HG03378 (cell line): ENCODE data around the gene CAMTA1.

Experiments used
- ATAC-seq: cut with Tn5 transposase; IDR thresholded peaks from one replicate; pipeline ENCODE4 v1.9.1; 2021; ENCODE audit warnings: mild to moderate bottlenecking, moderate library complexity; ENCODE audit not compliant: unreplicated experiment

CAMTA1 gene

GRCh38 chr1:7432900-7433380 lies 647.7 kb downstream of the CAMTA1 start:
- ATAC-seq, result no peak

- ATAC-seq, result no peak
These were observed 649.3 kb downstream of the CAMTA1 start for GRCh38 chr1:7434566-7434965.

- no peak for ATAC-seq
These were observed 650.2 kb downstream of the CAMTA1 start for GRCh38 chr1:7435276-7436055.

GRCh38 chr1:7436056-7437005 lies 651.1 kb downstream of the CAMTA1 start:
- no peak for ATAC-seq

- ATAC-seq, result no peak
These were observed 651.8 kb downstream of the CAMTA1 start for GRCh38 chr1:7437036-7437435.

GRCh38 chr1:7437608-7438395 lies 652.5 kb downstream of the CAMTA1 start:
- ATAC-seq, result no peak

GRCh38 chr1:7438396-7438785 lies 653.1 kb downstream of the CAMTA1 start:
- ATAC-seq, result no peak

- no peak for ATAC-seq
These were observed 653.8 kb downstream of the CAMTA1 start for GRCh38 chr1:7438921-7439655.

- no peak for ATAC-seq
These were observed 654.9 kb downstream of the CAMTA1 start for GRCh38 chr1:7440154-7440553.

- no peak for ATAC-seq
These were observed 656.0 kb downstream of the CAMTA1 start for GRCh38 chr1:7441143-7441841.

GRCh38 chr1:7442036-7442435 lies 656.8 kb downstream of the CAMTA1 start:
- no peak for ATAC-seq

- no peak for ATAC-seq
These were observed 657.7 kb downstream of the CAMTA1 start for GRCh38 chr1:7442918-7443317.

GRCh38 chr1:7444363-7444762 lies 659.1 kb downstream of the CAMTA1 start:
- no peak for ATAC-seq

- no peak for ATAC-seq
These were observed 661.8 kb downstream of the CAMTA1 start for GRCh38 chr1:7447093-7447492.

- no peak for ATAC-seq
These were observed 662.5 kb downstream of the CAMTA1 start for GRCh38 chr1:7447736-7448135.

GRCh38 chr1:7448986-7449385 lies 663.7 kb downstream of the CAMTA1 start:
- no peak for ATAC-seq

GRCh38 chr1:7449750-7450149 lies 664.5 kb downstream of the CAMTA1 start:
- ATAC-seq, result no peak

GRCh38 chr1:7450838-7451237 lies 665.6 kb downstream of the CAMTA1 start:
- ATAC-seq, result no peak

GRCh38 chr1:7453038-7453437 lies 667.8 kb downstream of the CAMTA1 start:
- ATAC-seq, result no peak
